GM12891 (cell line): ENCODE results near the gene CDH5.

Source experiments
- POLR2A ChIP-seq: IDR thresholded peaks from 2 replicates; pipeline ENCODE4 v1.6.1; 2011; ENCODE audit warnings: low read depth, low read length, control low read depth
- POLR2AphosphoS5 ChIP-seq: IDR thresholded peaks from 2 replicates; pipeline ENCODE4 v1.6.1; 2011; ENCODE audit warnings: low read depth, low read length, control low read depth
- POU2F2 ChIP-seq: IDR thresholded peaks from 2 replicates; pipeline ENCODE4 v1.6.1; 2011; ENCODE audit warnings: low read depth, mild to moderate bottlenecking, control low read depth, low read length, moderate library complexity
- SPI1 ChIP-seq: IDR thresholded peaks from 2 replicates; pipeline ENCODE4 v1.6.1; 2011; ENCODE audit warnings: low read depth, low read length, control low read depth
- TAF1 ChIP-seq: IDR thresholded peaks from 2 replicates; pipeline ENCODE4 v1.6.1; 2011; ENCODE audit warnings: low read depth, low read length, control low read depth

DNA sequence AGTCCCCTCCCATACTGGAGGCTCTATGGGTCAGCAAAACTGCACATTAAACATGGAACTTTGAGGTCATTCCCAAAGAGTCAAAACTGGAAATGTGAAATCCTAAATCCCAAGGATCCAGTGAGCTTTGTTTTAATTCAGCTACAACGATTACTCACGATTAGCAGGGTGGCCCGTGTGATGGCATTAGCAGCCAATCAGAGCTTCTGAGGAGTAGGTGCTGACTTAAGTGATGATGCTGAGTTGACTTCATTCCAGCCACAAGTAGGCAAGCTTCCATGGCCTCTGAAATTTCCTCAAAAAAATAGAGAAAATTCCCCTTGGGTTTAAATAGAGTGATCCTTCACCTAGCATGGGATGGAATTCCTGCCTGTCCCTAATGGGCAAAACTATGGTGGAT lies 32.5 kb downstream of the CDH5 start:
- TF ChIP-seq POLR2A: no peak
- no peak for TF ChIP-seq TAF1
- no peak for TF ChIP-seq POLR2AphosphoS5
- no peak for TF ChIP-seq POU2F2
- TF ChIP-seq SPI1: no peak
